GM18505 (cell line): ENCODE measurements around the gene NDEL1.

Experiments
- ATAC-seq: cut with Tn5 transposase; IDR thresholded peaks from one replicate; pipeline ENCODE4 v1.9.1; 2021; ENCODE audit not compliant: unreplicated experiment
- POLR2A ChIP-seq: IDR thresholded peaks from 4 replicates; pipeline ENCODE4 v1.6.1; 2011; ENCODE audit warnings: borderline replicate concordance; ENCODE audit not compliant: insufficient read depth, insufficient read length; ENCODE audit errors: extremely low read depth

NDEL1 gene

GRCh38 chr17:8468980-8469379 lies 33.3 kb downstream of the NDEL1 start:
- no peak for ATAC-seq
- no peak for TF ChIP-seq POLR2A

- no peak for ATAC-seq
- no peak for TF ChIP-seq POLR2A
Measured at GRCh38 chr17:8469964-8470363, 34.3 kb downstream of the NDEL1 start.

GRCh38 chr17:8470447-8471047 lies 34.9 kb downstream of the NDEL1 start:
- TF ChIP-seq POLR2A, result no peak
- ATAC-seq, result no peak

GRCh38 chr17:8472663-8473062 lies 37.0 kb downstream of the NDEL1 start:
- no peak for ATAC-seq
- no peak for TF ChIP-seq POLR2A

- no peak for TF ChIP-seq POLR2A
- no peak for ATAC-seq
Measured at GRCh38 chr17:8473451-8474192, 37.9 kb downstream of the NDEL1 start.

GRCh38 chr17:8474826-8475225 lies 39.1 kb downstream of the NDEL1 start:
- TF ChIP-seq POLR2A, result no peak
- no peak for ATAC-seq

- TF ChIP-seq POLR2A, result no peak
- ATAC-seq, result no peak
Measured at GRCh38 chr17:8475227-8475626, 39.5 kb downstream of the NDEL1 start.

GRCh38 chr17:8475781-8476180 lies 40.1 kb downstream of the NDEL1 start:
- no peak for TF ChIP-seq POLR2A
- no peak for ATAC-seq

- ATAC-seq, result no peak
Measured at GRCh38 chr17:8476741-8477140, 41.1 kb downstream of the NDEL1 start.

GRCh38 chr17:8477171-8477570 lies 41.5 kb downstream of the NDEL1 start:
- no peak for TF ChIP-seq POLR2A
- ATAC-seq, result no peak

More at GRCh38 chr17:8476741-8477140, 41.1 kb downstream of the NDEL1 start:
- no peak for TF ChIP-seq POLR2A

- no peak for ATAC-seq
Measured at GRCh38 chr17:8477715-8478441, 42.2 kb downstream of the NDEL1 start.

GRCh38 chr17:8479431-8479947 lies 43.8 kb downstream of the NDEL1 start:
- TF ChIP-seq POLR2A, result no peak
- no peak for ATAC-seq

More at GRCh38 chr17:8477715-8478441, 42.2 kb downstream of the NDEL1 start:
- no peak for TF ChIP-seq POLR2A

GRCh38 chr17:8480011-8480976 lies 44.6 kb downstream of the NDEL1 start:
- TF ChIP-seq POLR2A, result no peak
- ATAC-seq, result no peak

- no peak for ATAC-seq
- no peak for TF ChIP-seq POLR2A
Measured at GRCh38 chr17:8481089-8481488, 45.4 kb downstream of the NDEL1 start.
